H1 (cell line): Measurements from ENCODE around the gene NBPF3. TPM values are rescaled to one million over a fixed set of nuclear protein-coding genes. Genes with fewer than 3 reads are reported as not detected.
"Not testable (repeated sequence)": the region's sequence is repeated elsewhere in the genome, so short reads cannot be mapped to it uniquely, and the experiment has no call there.

Experiments used
- CTCF ChIA-PET: fragments of 300-600 bp; sonication (Branson Sonifier 250); formaldehyde crosslinking; loops from one replicate; lab custom pipeline; 2021; ENCODE audit not compliant: partially characterized antibody; lab: Charles Lee
- POLR2A ChIA-PET: fragments of 300-600 bp; sonication (Branson Sonifier 250); formaldehyde crosslinking; loops from one replicate; lab custom pipeline; 2021; ENCODE audit warnings: inconsistent platforms; ENCODE audit not compliant: partially characterized antibody; lab: Charles Lee
- DNase-seq, 2 experiments: peaks; one replicate each; pipeline versions ENCODE4 v3.0.0 to v3.0.0-alpha.2; 2010 to 2022; ENCODE audit warnings: low spot score in 2 of 2, low read depth in 1 of 2, mixed read lengths in 1 of 2
- FAIRE-seq: peaks from 2 replicates; lab custom pipeline; 2011; peaks lifted over from hg19 to GRCh38; lab: Jason Lieb, UNC
- H2AFZ ChIP-seq: 2 replicates; pipeline ENCODE4 v1.8.1; 2012; ENCODE audit warnings: low read length, inconsistent platforms
- H2AK5ac ChIP-seq: 2 replicates; pipeline ENCODE4 v1.6.1; 2013; ENCODE audit warnings: low read depth, low read length
- H2BK120ac ChIP-seq: replicated peaks from 2 replicates; pipeline ENCODE3; 2013; ENCODE audit warnings: low read depth, low read length, inconsistent platforms
- H2BK12ac ChIP-seq: 2 replicates; pipeline ENCODE4 v1.6.1; 2013; ENCODE audit warnings: low read depth, low read length
- H2BK15ac ChIP-seq: 2 replicates; pipeline ENCODE4 v1.6.1; 2013; ENCODE audit warnings: low read length
- H2BK20ac ChIP-seq: 2 replicates; pipeline ENCODE4 v1.6.1; 2013; ENCODE audit warnings: low read length
- H2BK5ac ChIP-seq: 2 replicates; pipeline ENCODE4 v1.6.1; 2013; ENCODE audit warnings: low read depth, low read length
- H3K14ac ChIP-seq: 2 replicates; pipeline ENCODE4 v1.6.1; 2013; ENCODE audit warnings: inconsistent platforms; ENCODE audit not compliant: insufficient read length
- H3K18ac ChIP-seq: 2 replicates; pipeline ENCODE4 v1.6.1; 2013; ENCODE audit warnings: low read length; ENCODE audit errors: extremely low read depth
- H3K23ac ChIP-seq: 2 replicates; pipeline ENCODE4 v1.6.1; 2013; ENCODE audit warnings: inconsistent platforms; ENCODE audit not compliant: insufficient read length
- H3K23me2 ChIP-seq: 2 replicates; pipeline ENCODE4 v1.6.1; 2013; ENCODE audit warnings: low read depth, low read length
- H3K27ac ChIP-seq: 2 replicates; pipeline ENCODE4 v1.6.1; 2011; ENCODE audit warnings: low read depth, low read length, inconsistent platforms
- H3K27me3 ChIP-seq, 4 experiments: replicated peaks in 1 of 4; 1 replicate in 1 of 4; 2 replicates in 3 of 4; pipeline versions ENCODE4 v1.6.1 to v1.8.1; 2011 to 2013; ENCODE audit warnings: low read length in 3 of 4, mild to moderate bottlenecking in 3 of 4, inconsistent platforms in 2 of 4, mixed read lengths in 2 of 4, moderate library complexity in 1 of 4; ENCODE audit not compliant: control insufficient read depth in 3 of 4, insufficient read depth in 3 of 4; ENCODE audit errors: extremely low read depth in 1 of 4
- H3K36me3 ChIP-seq, 4 experiments: 2 replicates each; pipeline versions ENCODE4 v1.6.1 to v1.8.1; 2011 to 2013; ENCODE audit warnings: mild to moderate bottlenecking in 4 of 4, low read length in 3 of 4, moderate library complexity in 2 of 4, control low read depth in 1 of 4, inconsistent platforms in 1 of 4; ENCODE audit not compliant: insufficient read depth in 4 of 4, control insufficient read depth in 2 of 4
- H3K4ac ChIP-seq: replicated peaks from 2 replicates; pipeline ENCODE3; 2013; ENCODE audit warnings: low read length, low read depth, mixed read lengths, inconsistent platforms; ENCODE audit not compliant: insufficient read length
- H3K4me1 ChIP-seq, 4 experiments: replicated peaks in 1 of 4; 1 replicate in 1 of 4; 2 replicates in 3 of 4; pipeline versions ENCODE4 v1.6.1 to v1.8.1; 2011 to 2013; ENCODE audit warnings: low read length in 3 of 4, inconsistent platforms in 2 of 4, mixed read lengths in 1 of 4; ENCODE audit not compliant: insufficient read depth in 4 of 4, control insufficient read depth in 3 of 4
- H3K4me2 ChIP-seq, 2 experiments: 2 replicates each; pipeline versions ENCODE4 v1.6.1 to v1.8.1; 2011 to 2013; ENCODE audit warnings: low read depth in 2 of 2, low read length in 2 of 2, control low read depth in 1 of 2, inconsistent platforms in 1 of 2, mild to moderate bottlenecking in 1 of 2; ENCODE audit not compliant: insufficient read depth in 1 of 2
- H3K4me3 ChIP-seq, 4 experiments: fragments of 200-600, 300-600 bp in 1 of 4; sonication (generic), shearing (Covaris generic), sonication (Bioruptor Twin) in 1 of 4; 2 replicates each; pipeline versions ENCODE4 v1.5.1 to v1.8.1; 2011 to 2016; ENCODE audit warnings: low read length in 4 of 4, low read depth in 3 of 4, control low read depth in 2 of 4, inconsistent platforms in 2 of 4, mild to moderate bottlenecking in 2 of 4, mixed read lengths in 1 of 4, moderate library complexity in 1 of 4; ENCODE audit not compliant: insufficient read depth in 2 of 4; ENCODE audit errors: extremely low read depth in 1 of 4
- H3K56ac ChIP-seq: replicated peaks from 2 replicates; pipeline ENCODE3; 2013; ENCODE audit warnings: low read depth, mild to moderate bottlenecking, mixed read lengths, low read length, inconsistent platforms; ENCODE audit not compliant: insufficient read length
- H3K79me1 ChIP-seq: 2 replicates; pipeline ENCODE4 v1.6.1; 2013; ENCODE audit warnings: low read depth, low read length, control low read depth
- H3K79me2 ChIP-seq, 2 experiments: 2 replicates each; pipeline versions ENCODE4 v1.6.1 to v1.8.1; 2012 to 2013; ENCODE audit warnings: low read length in 2 of 2, mild to moderate bottlenecking in 2 of 2, inconsistent platforms in 1 of 2; ENCODE audit not compliant: insufficient read depth in 2 of 2, control insufficient read depth in 1 of 2
- H3K9ac ChIP-seq, 4 experiments: replicated peaks in 1 of 4; 1 replicate in 1 of 4; 2 replicates in 3 of 4; pipeline versions ENCODE4 v1.6.1 to v1.8.1; 2011 to 2013; ENCODE audit warnings: low read depth in 3 of 4, low read length in 3 of 4, control low read depth in 2 of 4, mild to moderate bottlenecking in 2 of 4, moderate library complexity in 2 of 4, inconsistent platforms in 1 of 4; ENCODE audit errors: extremely low read depth in 1 of 4
- H3K9me3 ChIP-seq, 2 experiments: 2 replicates each; pipeline versions ENCODE4 v1.6.1 to v1.8.1; 2012 to 2013; ENCODE audit warnings: mild to moderate bottlenecking in 2 of 2, moderate library complexity in 2 of 2, control low read depth in 1 of 2, inconsistent platforms in 1 of 2, low read depth in 1 of 2, low read length in 1 of 2, mixed read lengths in 1 of 2; ENCODE audit not compliant: insufficient read depth in 2 of 2
- H4K20me1 ChIP-seq, 2 experiments: replicated peaks in 1 of 2; 2 replicates each; pipeline versions ENCODE3 to v1.8.1; 2011 to 2013; ENCODE audit warnings: inconsistent platforms in 2 of 2, low read length in 2 of 2, mild to moderate bottlenecking in 1 of 2; ENCODE audit not compliant: insufficient read depth in 2 of 2, control insufficient read depth in 1 of 2
- H4K5ac ChIP-seq: 2 replicates; pipeline ENCODE4 v1.6.1; 2013; ENCODE audit warnings: low read length, low read depth, mixed read lengths, inconsistent platforms; ENCODE audit not compliant: insufficient read length
- H4K8ac ChIP-seq: 2 replicates; pipeline ENCODE4 v1.8.0; 2013; ENCODE audit warnings: mild to moderate bottlenecking, moderate library complexity, low read length, inconsistent platforms; ENCODE audit not compliant: insufficient read depth; ENCODE audit errors: extremely low read depth
- H4K91ac ChIP-seq: replicated peaks from 2 replicates; pipeline ENCODE3; 2013; ENCODE audit warnings: low read length, mixed read lengths, inconsistent platforms; ENCODE audit not compliant: insufficient read length
- WGBS, 2 experiments: shearing (Covaris generic) in 1 of 2; methylation state at CpG; one replicate each; pipeline versions ENCODE4 v1.1.6 to v1.1.7; 2013 to 2015; ENCODE audit warnings: low lambda C conversion rate in 2 of 2, mixed read lengths in 2 of 2, inconsistent platforms in 1 of 2, low coverage in 1 of 2, missing lambda C conversion rate in 1 of 2; ENCODE audit not compliant: insufficient replicate concordance in 2 of 2, insufficient coverage in 1 of 2, insufficient read length in 1 of 2; ENCODE audit errors: extremely low coverage in 1 of 2, missing lambda C conversion rate in 1 of 2; 5-methylcytosine and 5-hydroxymethylcytosine counted together
- polyA plus RNA-seq, 7 experiments: library from polyadenylated mRNA; depleted of rRNA in 3 of 7; stranded (reverse) in 5 of 7; unstranded in 2 of 7; fragments of >200 nt in 5 of 7; fragments of 200-250 nt in 2 of 7; gene quantifications; 1 replicate in 5 of 7; 2 replicates in 1 of 7; 4 replicates in 1 of 7; pipeline versions ENCODE4 v1.2.1 to v1.2.3, GENCODE V29; 2011 to 2013; ENCODE audit warnings: missing spikeins in 2 of 7, mixed read lengths in 2 of 7
- total RNA-seq: library from RNA; stranded (reverse); fragmentation: NEBNext Ultra II Directional; extraction: Animal tissue kit (Norgen Biotek cat#: 25700); gene quantifications from 2 replicates; pipeline ENCODE4 v1.2.1, GENCODE V29; 2021

NBPF3 gene
- total and polyA plus RNA-seq, 2 of the 8 experiments (the other 6 are each of a cell fraction or from before 2014, with no cell fraction given), result 3.8 to 4.3 TPM

DNA sequence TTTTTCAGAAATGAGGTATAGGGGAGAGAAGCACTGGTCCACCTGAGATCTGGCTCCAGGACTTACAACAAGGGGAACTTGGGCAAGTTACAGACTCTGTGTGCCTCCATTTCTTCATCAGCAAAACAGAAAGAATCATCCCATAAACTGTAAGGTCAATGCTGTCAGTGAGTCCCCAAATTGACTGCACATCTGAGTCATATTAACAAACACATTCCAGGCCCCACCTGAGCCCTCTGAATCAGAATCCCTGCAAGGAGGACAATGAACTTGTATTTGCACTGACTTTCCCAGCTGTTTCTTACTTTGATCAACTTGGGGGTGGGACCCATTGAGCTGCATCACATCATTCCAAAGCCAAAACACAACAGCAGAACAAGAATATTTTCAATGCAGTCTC lies 25.2 kb downstream of the NBPF3 start:
- POLR2A ChIA-PET, H3K4me1 ChIP-seq, H3K4me3 ChIP-seq, H3K27me3 ChIP-seq, H2AK5ac ChIP-seq, H2BK12ac ChIP-seq, H4K8ac ChIP-seq, CTCF ChIA-PET, H3K4ac ChIP-seq, H3K36me3 ChIP-seq, H4K20me1 ChIP-seq, H3K18ac ChIP-seq, H4K5ac ChIP-seq, H3K23me2 ChIP-seq, H2BK5ac ChIP-seq, DNase-seq, H2BK120ac ChIP-seq, H2AFZ ChIP-seq, H3K27ac ChIP-seq, H3K9ac ChIP-seq, H3K79me2 ChIP-seq, H3K14ac ChIP-seq, H3K9me3 ChIP-seq, H2BK15ac ChIP-seq, FAIRE-seq, H3K56ac ChIP-seq, H3K4me2 ChIP-seq, H2BK20ac ChIP-seq, H3K79me1 ChIP-seq, H4K91ac ChIP-seq, H3K23ac ChIP-seq: not testable (repeated sequence)

GRCh38 chr1:21467946-21468345 lies 28.0 kb downstream of the NBPF3 start:
- DNase-seq, H2BK5ac ChIP-seq, H4K8ac ChIP-seq, H3K79me1 ChIP-seq, H2AFZ ChIP-seq, H4K20me1 ChIP-seq, H2BK20ac ChIP-seq, H3K27me3 ChIP-seq, H3K36me3 ChIP-seq, H3K4ac ChIP-seq, H3K56ac ChIP-seq, H4K91ac ChIP-seq, H3K14ac ChIP-seq, H3K23me2 ChIP-seq, FAIRE-seq, H3K9me3 ChIP-seq, H3K4me1 ChIP-seq, H2BK120ac ChIP-seq, H4K5ac ChIP-seq, H3K23ac ChIP-seq, H3K27ac ChIP-seq, POLR2A ChIA-PET, H3K79me2 ChIP-seq: not testable (repeated sequence)
- H2AK5ac ChIP-seq, result 0 out of 2 replicates have a peak overlapping the region, but pooled peaks have one; percentile 75
- WGBS, 2 experiments, result 77% methylated on average over 4 of the region's 4 CpGs; no CpG with 5 or more reads in 1 of the 2 experiments
- peak overlapping the region; percentile 48; the same call in 1 of the 2 replicates for H3K18ac ChIP-seq
- peak overlapping the region; percentile 33 to 48 for H3K4me2 ChIP-seq
- CTCF ChIA-PET, result interaction anchor here (0.6 to 6.2 kb wide), 9 partner anchors 9 to 100 kb away, joined by 3 to 35 read pairs (median 4); no protein-coding TSS in a partner anchor
- peak overlapping the region; percentile 60; the same call in 1 of the 2 replicates for H2BK12ac ChIP-seq
- H2BK15ac ChIP-seq, result 0 out of 2 replicates have a peak overlapping the region, but pooled peaks have one; percentile 88
- H3K9ac ChIP-seq, result 0 out of 7 replicates have a peak overlapping the region, but pooled peaks of 1 of the 4 experiments have one; percentile 27
- peak overlapping the region in 1 of 4 experiments; percentile 30; a peak in 1 of 8 replicates for H3K4me3 ChIP-seq
